ENCODE results near the gene SZT2.
"Not testable (repeated sequence)": the region's sequence is repeated elsewhere in the genome, so short reads cannot be mapped to it uniquely, and the experiment has no call there.

The SZT2 gene

GRCh38 chr1:43392702-43393101, 3.0 kb downstream of the SZT2 start:
- no peak for DNase-seq

- no peak for DNase-seq
Measured at GRCh38 chr1:43395523-43395922, 5.8 kb downstream of the SZT2 start.

- no peak for DNase-seq
Measured at GRCh38 chr1:43396059-43396458, 6.4 kb downstream of the SZT2 start.

- no peak for DNase-seq
Measured at GRCh38 chr1:43398227-43398626, 8.5 kb downstream of the SZT2 start.

GRCh38 chr1:43400441-43400840, 10.7 kb downstream of the SZT2 start:
- not testable (repeated sequence) for DNase-seq

GRCh38 chr1:43402089-43402865, 12.6 kb downstream of the SZT2 start:
- DNase-seq: no peak

- no peak for DNase-seq
Measured at GRCh38 chr1:43404353-43404752, 14.7 kb downstream of the SZT2 start.

- no peak for DNase-seq
Measured at GRCh38 chr1:43405219-43405875, 15.6 kb downstream of the SZT2 start.

GRCh38 chr1:43405876-43406234, 16.2 kb downstream of the SZT2 start:
- DNase-seq: no peak

- no peak for DNase-seq
Measured at GRCh38 chr1:43410571-43410970, 20.9 kb downstream of the SZT2 start.

- DNase-seq: not testable (repeated sequence)
Measured at GRCh38 chr1:43413426-43413825, 23.7 kb downstream of the SZT2 start.

- DNase-seq: peak in 1 of 2 experiments; percentile 32
Measured at GRCh38 chr1:43414634-43415223, 25.0 kb downstream of the SZT2 start.

GRCh38 chr1:43415901-43416300, 26.2 kb downstream of the SZT2 start:
- DNase-seq: no peak

- no peak for DNase-seq
Measured at GRCh38 chr1:43418858-43419257, 29.2 kb downstream of the SZT2 start.

- no peak for DNase-seq
Measured at GRCh38 chr1:43419627-43420425, 30.1 kb downstream of the SZT2 start.

- no peak for DNase-seq
Measured at GRCh38 chr1:43420874-43421273, 31.2 kb downstream of the SZT2 start.

- DNase-seq: no peak
Measured at GRCh38 chr1:43421396-43421795, 31.7 kb downstream of the SZT2 start.

- DNase-seq: no peak
Measured at GRCh38 chr1:43421976-43422750, 32.5 kb downstream of the SZT2 start.

GRCh38 chr1:43422995-43423671, 33.4 kb downstream of the SZT2 start:
- no peak for DNase-seq

- DNase-seq: no peak
Measured at GRCh38 chr1:43423672-43424550, 34.2 kb downstream of the SZT2 start.

GRCh38 chr1:43425045-43425444, 35.3 kb downstream of the SZT2 start:
- DNase-seq: no peak
